Measurements from ENCODE around the gene ICA1.
"Not testable (repeated sequence)": the region's sequence is repeated elsewhere in the genome, so short reads cannot be mapped to it uniquely, and the experiment has no call there.

Gene ICA1

DNA sequence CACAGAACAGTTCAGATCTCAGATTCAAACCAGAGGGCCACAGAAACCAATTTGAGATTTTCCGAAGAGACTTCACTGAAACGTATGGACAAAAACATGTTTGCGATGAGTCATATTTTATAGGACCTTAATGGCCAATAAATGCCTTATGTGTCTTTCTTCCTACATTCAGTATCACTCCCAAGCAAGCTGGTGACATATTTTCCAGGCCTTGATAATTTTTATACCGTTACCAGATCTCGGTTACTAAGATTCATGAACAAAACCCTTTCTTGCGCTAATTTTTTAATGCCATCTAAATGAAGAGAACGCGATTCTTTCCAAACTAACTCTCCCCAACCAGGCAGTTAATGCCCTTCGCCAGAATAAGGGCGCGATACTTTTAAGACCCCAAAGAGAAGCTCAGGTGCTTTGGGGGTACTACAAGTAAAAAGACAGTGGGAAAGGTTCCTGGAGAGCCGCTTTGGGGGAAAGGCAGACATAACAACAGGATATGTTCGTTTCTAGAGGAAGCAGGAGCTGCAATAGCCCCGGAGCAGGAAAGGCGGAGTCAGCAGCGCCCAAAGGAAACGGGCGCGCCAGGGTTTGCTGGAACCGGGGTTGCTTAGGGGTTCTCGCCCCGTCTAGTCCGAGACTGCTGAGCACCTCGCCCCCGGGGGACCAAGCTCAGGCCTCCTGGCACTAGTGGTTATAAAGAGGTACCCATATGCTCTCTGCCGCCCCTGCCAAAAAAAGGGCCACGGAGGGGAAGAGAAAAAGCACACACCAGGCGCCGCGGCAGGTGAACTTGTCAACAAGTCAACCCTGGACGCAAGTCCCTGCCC lies 884 bp downstream of the ICA1 start:
- no peak for DNase-seq

DNA sequence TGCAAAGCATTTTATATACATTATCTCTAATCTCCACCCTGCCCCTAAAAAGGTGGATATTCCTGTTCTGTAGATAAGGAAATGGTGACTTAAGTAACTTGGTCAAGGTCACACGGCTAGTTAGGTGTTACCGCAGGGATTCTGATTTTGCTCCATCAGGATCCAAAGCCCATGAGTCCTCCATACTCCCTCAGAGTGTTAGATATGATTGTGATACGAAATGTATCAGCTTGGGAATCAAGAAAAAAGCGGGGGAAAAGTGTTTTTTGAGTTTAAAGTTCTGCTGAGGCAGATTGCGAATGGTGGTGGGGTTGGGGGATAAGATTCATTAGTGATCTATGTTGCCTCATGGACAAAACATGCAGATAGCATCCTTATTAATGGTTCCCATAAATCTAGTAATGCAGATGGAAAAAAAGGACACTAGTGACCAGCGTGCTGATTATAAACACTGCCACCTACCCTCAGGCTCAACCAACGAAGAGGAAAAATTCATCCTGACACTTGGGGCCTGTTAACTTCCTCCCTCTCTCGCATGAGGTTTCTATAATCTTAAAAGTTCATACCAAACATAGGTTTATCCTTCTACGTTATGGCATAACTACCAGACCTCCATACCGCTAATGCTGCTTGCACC lies 2.3 kb downstream of the ICA1 start:
- no peak for DNase-seq

DNA sequence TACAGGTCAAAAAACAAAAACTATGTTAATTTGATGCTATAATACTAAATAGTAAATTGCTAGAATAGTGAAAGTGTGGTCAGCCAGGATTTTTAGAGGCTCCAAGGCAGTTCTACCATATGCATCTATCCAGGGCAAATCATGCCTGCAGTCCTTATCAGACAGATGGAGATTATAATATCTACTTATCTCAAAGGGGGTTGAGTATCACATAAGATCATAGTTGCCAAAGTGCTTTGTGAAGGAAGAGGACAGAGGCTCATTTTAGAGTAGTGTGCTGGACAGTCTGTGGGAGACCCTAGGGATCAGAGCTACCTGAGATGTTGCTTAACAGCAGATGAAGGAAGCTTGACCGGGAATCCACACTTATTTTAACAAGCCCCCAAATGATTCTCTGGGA lies 3.2 kb downstream of the ICA1 start:
- no peak for DNase-seq

DNA sequence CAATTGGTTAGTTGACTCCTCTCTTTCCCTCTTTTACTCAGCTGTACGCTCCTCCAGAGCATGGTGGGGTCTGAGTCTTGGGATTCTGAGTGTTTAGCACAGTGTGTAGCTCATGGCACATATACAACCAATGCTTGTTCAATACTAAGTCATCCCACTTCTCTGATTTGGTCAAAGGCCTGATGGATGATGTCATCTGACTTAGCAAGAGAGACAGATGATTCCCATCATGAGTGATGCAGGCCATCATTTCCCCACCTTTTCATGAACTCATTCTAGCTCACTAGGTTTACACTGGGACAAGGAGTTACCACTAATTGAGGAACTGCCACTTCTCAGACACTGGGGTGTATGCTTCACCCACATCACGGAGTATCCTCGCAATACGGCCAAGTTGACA lies 3.8 kb downstream of the ICA1 start:
- no peak for DNase-seq

GRCh38 chr7:8255680-8256655 lies 6.0 kb downstream of the ICA1 start:
- no peak for DNase-seq

DNA sequence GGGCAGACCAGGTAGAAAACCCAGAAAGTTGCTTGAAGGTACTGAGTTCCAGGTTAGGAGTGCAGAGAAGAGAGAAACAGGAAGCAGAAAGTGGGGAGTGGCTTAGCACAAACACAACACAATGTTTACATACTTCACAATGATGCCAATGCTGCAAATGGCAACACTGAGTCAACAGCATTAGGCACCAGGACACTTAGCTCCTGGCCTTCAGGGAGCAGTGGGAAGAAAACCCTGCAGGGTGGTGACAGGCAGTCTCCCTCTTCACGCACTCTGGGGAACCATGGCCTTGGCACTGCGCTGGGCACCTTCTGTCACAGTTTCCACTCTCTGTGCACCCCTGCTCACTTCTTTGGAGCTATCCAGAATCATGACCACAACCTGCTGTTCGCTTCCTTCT lies 7.3 kb downstream of the ICA1 start:
- no peak for DNase-seq

DNA sequence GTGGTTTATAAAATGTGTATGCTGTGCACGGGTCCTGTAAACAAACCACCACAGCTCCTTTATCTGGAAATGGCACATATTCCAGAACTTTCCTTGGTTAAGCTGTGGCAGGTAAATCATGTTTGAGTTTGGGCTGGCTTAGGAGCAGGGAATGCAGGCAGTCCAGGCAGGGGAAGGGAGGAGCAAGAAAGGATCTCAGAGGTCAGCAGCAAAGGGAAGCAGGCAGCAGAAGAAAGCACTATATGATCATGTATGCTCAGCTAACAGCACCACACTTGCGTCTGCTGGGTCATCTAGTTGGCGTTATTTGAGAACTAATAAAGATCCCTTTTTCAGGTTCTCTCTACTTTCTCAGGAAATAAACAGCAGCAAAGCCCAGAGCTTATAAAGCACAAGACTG lies 7.8 kb downstream of the ICA1 start:
- no peak for DNase-seq

- DNase-seq, result no peak
These were observed 10.8 kb downstream of the ICA1 start for GRCh38 chr7:8251195-8251594.

DNA sequence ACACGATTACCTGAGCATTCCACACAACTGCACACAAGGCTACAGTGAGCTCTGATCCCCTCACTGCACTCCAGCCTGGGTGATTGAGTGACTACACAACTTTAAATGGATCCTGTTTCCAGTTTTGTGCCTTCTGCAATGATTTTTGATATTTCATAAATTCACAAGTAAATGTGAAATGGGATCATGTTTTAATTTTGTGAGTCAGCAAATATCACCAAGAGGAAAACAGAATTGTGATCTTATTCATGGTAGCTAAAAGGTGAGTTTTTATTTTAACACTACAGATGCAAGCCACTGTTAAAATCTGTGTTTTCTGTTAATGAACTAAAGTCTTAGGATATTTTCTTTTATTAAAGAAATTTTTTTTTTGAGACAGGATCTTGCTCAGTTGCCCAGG lies 11.4 kb downstream of the ICA1 start:
- DNase-seq, result no peak

DNA sequence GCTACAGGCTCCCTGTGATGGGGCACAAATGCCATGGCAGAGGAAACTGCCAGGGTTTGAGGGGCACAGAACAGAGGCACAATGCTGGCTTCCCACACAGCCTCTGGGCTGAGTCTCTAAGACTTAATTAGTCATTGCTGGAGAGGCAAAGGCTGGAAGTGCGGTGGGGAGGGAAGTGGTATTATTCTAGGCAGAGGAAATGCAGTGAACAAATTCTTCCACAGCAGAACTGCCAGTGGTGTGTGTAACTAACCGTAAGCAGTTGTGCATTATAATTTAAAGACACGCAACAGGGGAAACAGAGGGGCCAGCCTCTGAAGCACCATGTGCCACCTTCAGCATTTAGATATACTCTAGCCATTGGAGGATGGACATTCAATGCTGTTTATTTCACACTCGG lies 12.8 kb downstream of the ICA1 start:
- no peak for DNase-seq

- DNase-seq, result no peak
These were observed 15.9 kb downstream of the ICA1 start for GRCh38 chr7:8246020-8246419.

- DNase-seq, result not testable (repeated sequence)
These were observed 16.9 kb downstream of the ICA1 start for GRCh38 chr7:8245032-8245431.

DNA sequence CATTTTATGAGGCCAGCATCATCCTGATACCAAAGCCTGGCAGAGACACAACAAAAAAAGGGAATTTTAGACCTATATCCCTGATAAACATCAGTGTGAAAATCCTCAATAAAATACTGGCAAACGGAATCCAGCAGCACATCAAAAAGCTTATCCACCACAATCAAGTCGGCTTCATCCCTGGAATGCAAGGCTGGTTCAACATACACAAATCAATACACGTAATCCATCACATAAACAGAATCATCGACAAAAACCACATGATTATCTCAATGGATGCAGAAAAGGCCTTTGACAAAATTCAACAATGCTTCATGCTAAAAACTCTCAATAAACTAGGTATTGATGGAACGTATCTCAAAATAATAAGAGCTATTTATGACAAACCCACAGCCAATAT lies 18.9 kb downstream of the ICA1 start:
- DNase-seq, result not testable (repeated sequence)

- DNase-seq, result not testable (repeated sequence)
These were observed 22.1 kb downstream of the ICA1 start for GRCh38 chr7:8239702-8240362.

DNA sequence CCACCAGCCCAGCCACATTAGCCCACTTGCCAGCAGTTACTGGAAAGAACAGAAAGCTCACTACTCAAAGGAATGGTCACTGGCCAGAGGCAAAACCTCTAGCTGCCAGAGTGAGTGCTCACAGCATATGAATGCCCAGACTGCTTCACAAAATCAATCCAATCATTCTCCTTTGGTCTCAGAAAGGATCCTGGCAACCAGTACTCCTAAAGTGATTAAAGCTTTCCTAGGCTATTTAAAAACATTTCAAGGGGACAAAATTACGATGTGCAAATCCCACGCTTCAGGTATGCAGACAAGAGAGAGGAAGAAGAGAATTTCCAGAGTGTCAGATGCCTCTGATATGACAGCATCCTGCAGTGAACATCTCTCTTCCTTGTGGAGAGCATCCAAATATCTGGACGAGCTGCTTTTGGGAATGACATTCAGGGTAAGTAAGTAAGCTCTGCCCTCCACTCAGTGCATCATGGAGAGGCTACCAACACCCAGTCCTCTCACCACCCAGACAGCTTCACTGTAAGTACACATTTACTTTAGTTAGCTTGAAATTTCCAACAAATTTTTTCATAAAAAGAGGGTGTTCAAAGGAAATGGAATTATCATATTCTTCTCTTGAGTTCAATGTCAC lies 25.1 kb downstream of the ICA1 start:
- no peak for DNase-seq

- DNase-seq, result no peak
These were observed 28.7 kb downstream of the ICA1 start for GRCh38 chr7:8232999-8233847.

GRCh38 chr7:8229927-8230326 lies 32.0 kb downstream of the ICA1 start:
- DNase-seq, result no peak

DNA sequence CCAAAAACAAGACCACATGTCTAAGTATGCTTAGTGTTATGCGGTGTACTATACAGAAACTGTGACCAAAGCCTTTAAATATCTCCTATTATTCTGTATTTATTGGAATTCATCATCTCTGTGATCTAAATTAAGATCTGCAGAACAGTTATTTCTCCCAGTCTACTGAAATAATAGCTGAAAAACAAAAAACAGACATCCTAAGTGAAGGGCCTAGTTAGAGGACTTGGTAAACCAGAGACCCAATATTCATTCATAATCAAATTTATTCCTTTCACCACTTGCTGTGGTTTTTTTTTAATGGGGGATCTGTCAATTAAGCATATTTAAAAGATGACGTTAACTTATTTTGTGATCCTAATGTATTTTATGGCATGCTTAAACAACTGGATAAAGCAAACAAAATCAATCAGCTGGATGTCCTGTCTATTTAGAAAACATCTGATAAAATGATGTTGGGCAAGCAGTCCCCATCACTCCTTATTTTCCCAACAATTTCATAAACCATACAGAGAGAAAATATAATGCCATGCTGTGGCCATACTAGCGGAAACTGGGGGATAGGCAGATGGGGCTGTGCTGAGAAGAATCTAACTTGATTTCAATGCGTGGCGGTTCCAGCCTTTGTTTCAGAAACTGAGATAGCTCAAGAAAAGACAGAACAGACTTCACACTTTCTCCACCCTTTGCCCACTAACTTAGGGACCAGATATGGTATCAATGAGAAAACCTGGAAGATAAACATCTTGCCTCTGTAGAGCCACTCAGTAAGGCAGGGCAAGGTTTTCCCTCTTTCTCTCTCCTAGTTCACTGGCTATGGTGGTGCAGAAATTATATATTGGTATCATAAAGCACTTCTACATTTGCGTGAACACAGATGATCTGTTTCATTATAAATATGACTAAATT lies 32.9 kb downstream of the ICA1 start:
- no peak for DNase-seq

- DNase-seq, result no peak
These were observed 33.9 kb downstream of the ICA1 start for GRCh38 chr7:8228068-8228467.

- DNase-seq, result no peak
These were observed 34.7 kb downstream of the ICA1 start for GRCh38 chr7:8227261-8227660.
